ENCODE measurements around the gene PRRT1. TPM values are rescaled to one million over a fixed set of nuclear protein-coding genes. Genes with fewer than 3 reads are reported as not detected.

PRRT1 gene
- polyA plus RNA-seq, 1 donor (not counting 4 experiments of a cell fraction or from before 2014, with no cell fraction given), result 0.09 TPM

DNA sequence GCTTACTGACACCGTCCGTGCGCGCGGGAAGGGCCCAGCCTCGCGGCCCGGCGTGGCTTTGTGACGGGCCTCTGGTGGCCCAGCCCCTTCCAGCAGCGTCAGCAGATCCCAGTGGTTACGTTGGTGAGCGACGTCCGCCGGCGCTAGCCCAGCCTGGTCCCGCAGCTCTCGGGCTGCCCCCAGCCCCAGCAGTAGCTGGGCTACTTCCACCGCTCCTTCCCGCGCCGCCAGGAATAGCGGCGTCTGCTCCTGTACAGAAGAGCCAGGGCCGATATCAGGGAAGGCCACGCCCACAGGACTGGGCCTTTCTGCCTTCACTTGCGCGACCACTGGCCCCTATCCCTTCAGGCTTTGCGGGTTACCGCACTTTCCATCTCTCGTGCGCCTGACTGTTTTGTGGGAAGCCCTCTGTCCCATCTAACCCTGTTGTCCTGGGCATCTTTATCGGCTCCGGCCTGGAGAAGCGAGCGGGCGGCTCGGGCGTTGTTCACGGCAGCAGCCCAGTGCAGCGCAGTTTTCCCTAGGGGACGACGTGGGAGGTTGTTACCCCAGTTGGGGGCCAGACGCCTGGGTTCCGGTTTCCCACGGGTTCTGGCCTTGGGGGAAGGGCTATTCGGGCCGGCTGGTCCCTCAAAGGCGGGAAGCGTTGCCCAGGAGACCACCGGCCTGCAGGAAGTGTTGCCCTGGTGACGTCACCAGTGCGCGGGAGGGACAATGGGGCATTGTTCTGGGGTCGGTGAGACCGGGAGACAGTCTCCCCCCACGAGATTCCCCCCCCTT, 44.4 kb upstream of the PRRT1 start:
- Histone ChIP-seq H3K4me1 (ENCODE audit: control insufficient read depth, extremely low read depth, insufficient read depth, low read length) (peaks cover 25% of the 10 kb centered on the region), H3K4me2 (ENCODE audit: control insufficient read depth, extremely low read depth, insufficient read depth, low read depth, low read length) (peak overlapping the region; percentile 100), H3K9ac (ENCODE audit: control insufficient read depth, extremely low read depth, insufficient read depth, low read length) (peak overlapping the region; percentile 97), H3K27ac (ENCODE audit: control insufficient read depth, insufficient read depth, low read length) (peak overlapping the region; percentile 96), H3K27me3 (ENCODE audit: control insufficient read depth, extremely low read depth, insufficient read depth, low read length) (no peaks in the 10 kb centered on the region), H3K36me3 (ENCODE audit: control insufficient read depth in 2 of 2, extremely low read depth in 1 of 2, insufficient read depth in 2 of 2, low read length in 2 of 2) (no peaks in the 10 kb centered on the region), H3K4me3 (ENCODE audit: control insufficient read depth in 2 of 3, extremely low read depth in 1 of 3, insufficient read depth in 2 of 3, low read depth in 1 of 3, low read length in 3 of 3) (peak overlapping the region; percentile 54 to 91 (median 72)), H3K9me1 (ENCODE audit: control insufficient read depth, extremely low read depth, insufficient read depth, low read length) (no peaks in the 10 kb centered on the region), H3K9me3 (ENCODE audit: control insufficient read depth, low read depth, low read length) (no peaks in the 10 kb centered on the region), H4K20me1 (ENCODE audit: control insufficient read depth, extremely low read depth, insufficient read depth, low read length) (no peaks in the 10 kb centered on the region), H3K79me2 (ENCODE audit: control insufficient read depth, insufficient read depth, low read length) (no peaks in the 10 kb centered on the region), H2AFZ (ENCODE audit: control insufficient read depth, low read length) (peak overlapping the region; percentile 52)
- DNase-seq (ENCODE audit: low read depth, low spot score), result no peak
- dilution Hi-C loops (cut with MboI; ENCODE audit: extremely low pct_ligation_motif_present, low sequenced_read_pairs), result no loop called here
- no peak for TF ChIP-seq EZH2 (IDR thresholded peaks at IDR 0.05; ENCODE audit: low read length)
- TF ChIP-seq, protein P1, sequence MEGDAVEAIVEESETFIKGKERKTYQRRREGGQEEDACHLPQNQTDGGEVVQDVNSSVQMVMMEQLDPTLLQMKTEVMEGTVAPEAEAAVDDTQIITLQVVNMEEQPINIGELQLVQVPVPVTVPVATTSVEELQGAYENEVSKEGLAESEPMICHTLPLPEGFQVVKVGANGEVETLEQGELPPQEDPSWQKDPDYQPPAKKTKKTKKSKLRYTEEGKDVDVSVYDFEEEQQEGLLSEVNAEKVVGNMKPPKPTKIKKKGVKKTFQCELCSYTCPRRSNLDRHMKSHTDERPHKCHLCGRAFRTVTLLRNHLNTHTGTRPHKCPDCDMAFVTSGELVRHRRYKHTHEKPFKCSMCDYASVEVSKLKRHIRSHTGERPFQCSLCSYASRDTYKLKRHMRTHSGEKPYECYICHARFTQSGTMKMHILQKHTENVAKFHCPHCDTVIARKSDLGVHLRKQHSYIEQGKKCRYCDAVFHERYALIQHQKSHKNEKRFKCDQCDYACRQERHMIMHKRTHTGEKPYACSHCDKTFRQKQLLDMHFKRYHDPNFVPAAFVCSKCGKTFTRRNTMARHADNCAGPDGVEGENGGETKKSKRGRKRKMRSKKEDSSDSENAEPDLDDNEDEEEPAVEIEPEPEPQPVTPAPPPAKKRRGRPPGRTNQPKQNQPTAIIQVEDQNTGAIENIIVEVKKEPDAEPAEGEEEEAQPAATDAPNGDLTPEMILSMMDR (optimal IDR thresholded peaks at IDR 0.05 in 1 of 3, IDR thresholded peaks at IDR 0.05 in 1 of 3, conservative IDR thresholded peaks at IDR 0.05 in 1 of 3; ENCODE audit: extremely low read depth in 1 of 3, insufficient read depth in 2 of 3, low read length in 3 of 3), result no peak
- FAIRE-seq, result no peak

DNA sequence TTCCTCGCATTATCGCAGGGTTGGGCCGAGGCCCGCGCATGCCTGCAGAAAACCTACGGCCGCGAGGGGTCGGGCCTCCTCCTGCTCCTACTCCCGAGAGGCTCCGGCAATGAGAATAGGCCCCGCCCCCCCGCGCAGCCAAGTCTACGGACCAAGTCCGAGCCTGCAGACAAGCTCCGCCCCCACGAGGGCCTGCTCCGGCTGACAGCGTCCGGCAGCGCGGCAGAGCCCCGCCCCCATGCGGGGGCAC, 43.8 kb upstream of the PRRT1 start:
- no peak for TF ChIP-seq EZH2 (IDR thresholded peaks at IDR 0.05; ENCODE audit: low read length)
- TF ChIP-seq, protein P1 (optimal IDR thresholded peaks at IDR 0.05 in 1 of 3, IDR thresholded peaks at IDR 0.05 in 1 of 3, conservative IDR thresholded peaks at IDR 0.05 in 1 of 3; ENCODE audit: extremely low read depth in 1 of 3, insufficient read depth in 2 of 3, low read length in 3 of 3), result peak in 2 of 3 experiments; percentile 16 to 65
- H3K79me2 ChIP-seq (ENCODE audit: control insufficient read depth, insufficient read depth, low read length), result no peaks in the 10 kb centered on the region
- peak overlapping the region in 2 of 3 experiments; percentile 54 to 91 for H3K4me3 ChIP-seq (ENCODE audit: control insufficient read depth in 2 of 3, extremely low read depth in 1 of 3, insufficient read depth in 2 of 3, low read depth in 1 of 3, low read length in 3 of 3)
- H3K9me3 ChIP-seq (ENCODE audit: control insufficient read depth, low read depth, low read length), result no peaks in the 10 kb centered on the region
- H2AFZ ChIP-seq (ENCODE audit: control insufficient read depth, low read length), result no peak overlapping the region
- FAIRE-seq (no peak), DNase-seq (ENCODE audit: low read depth, low spot score) (peak; percentile 97)
- no peaks in the 10 kb centered on the region for H3K36me3 ChIP-seq (ENCODE audit: control insufficient read depth in 2 of 2, extremely low read depth in 1 of 2, insufficient read depth in 2 of 2, low read length in 2 of 2)
- dilution Hi-C loops (cut with MboI; ENCODE audit: extremely low pct_ligation_motif_present, low sequenced_read_pairs), result no loop called here
- H3K4me1 ChIP-seq (ENCODE audit: control insufficient read depth, extremely low read depth, insufficient read depth, low read length), result peaks cover 25% of the 10 kb centered on the region
- no peaks in the 10 kb centered on the region for H3K9me1 ChIP-seq (ENCODE audit: control insufficient read depth, extremely low read depth, insufficient read depth, low read length)
- H3K27me3 ChIP-seq (ENCODE audit: control insufficient read depth, extremely low read depth, insufficient read depth, low read length), result no peaks in the 10 kb centered on the region
- H4K20me1 ChIP-seq (ENCODE audit: control insufficient read depth, extremely low read depth, insufficient read depth, low read length), result no peaks in the 10 kb centered on the region
- H3K4me2 ChIP-seq (ENCODE audit: control insufficient read depth, extremely low read depth, insufficient read depth, low read depth, low read length), result peak overlapping the region; percentile 75
- peak overlapping the region; percentile 97 for H3K9ac ChIP-seq (ENCODE audit: control insufficient read depth, extremely low read depth, insufficient read depth, low read length)
- H3K27ac ChIP-seq (ENCODE audit: control insufficient read depth, insufficient read depth, low read length), result peak overlapping the region; percentile 96
